ENCODE measurements around the gene CGB5.

DNA sequence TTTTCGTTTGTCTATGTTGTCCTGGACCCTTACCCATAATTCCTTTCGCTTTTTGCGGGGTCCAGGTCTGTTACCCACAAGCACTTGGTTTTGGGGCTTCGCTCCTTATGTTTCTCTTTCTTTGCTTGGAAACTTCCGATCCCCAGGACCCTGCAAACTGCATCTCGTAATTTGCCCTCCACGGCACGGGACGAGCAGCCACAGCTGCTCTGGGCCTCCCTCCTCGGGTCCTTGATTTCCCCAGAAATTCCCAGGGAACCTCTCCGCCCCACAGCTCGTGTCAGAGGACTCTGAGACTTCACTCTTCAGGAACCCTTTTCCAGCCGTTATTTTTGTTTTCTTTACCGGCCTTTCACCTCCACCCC lies 42.2 kb downstream of the CGB5 start:
- TF ChIP-seq POLR2A (IDR thresholded peaks at IDR 0.05) = no peak
- TF ChIP-seq, protein P1, sequence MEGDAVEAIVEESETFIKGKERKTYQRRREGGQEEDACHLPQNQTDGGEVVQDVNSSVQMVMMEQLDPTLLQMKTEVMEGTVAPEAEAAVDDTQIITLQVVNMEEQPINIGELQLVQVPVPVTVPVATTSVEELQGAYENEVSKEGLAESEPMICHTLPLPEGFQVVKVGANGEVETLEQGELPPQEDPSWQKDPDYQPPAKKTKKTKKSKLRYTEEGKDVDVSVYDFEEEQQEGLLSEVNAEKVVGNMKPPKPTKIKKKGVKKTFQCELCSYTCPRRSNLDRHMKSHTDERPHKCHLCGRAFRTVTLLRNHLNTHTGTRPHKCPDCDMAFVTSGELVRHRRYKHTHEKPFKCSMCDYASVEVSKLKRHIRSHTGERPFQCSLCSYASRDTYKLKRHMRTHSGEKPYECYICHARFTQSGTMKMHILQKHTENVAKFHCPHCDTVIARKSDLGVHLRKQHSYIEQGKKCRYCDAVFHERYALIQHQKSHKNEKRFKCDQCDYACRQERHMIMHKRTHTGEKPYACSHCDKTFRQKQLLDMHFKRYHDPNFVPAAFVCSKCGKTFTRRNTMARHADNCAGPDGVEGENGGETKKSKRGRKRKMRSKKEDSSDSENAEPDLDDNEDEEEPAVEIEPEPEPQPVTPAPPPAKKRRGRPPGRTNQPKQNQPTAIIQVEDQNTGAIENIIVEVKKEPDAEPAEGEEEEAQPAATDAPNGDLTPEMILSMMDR (IDR thresholded peaks at IDR 0.05 in 4 of 5, conservative IDR thresholded peaks at IDR 0.05 in 1 of 5) = no peak
